GM21423 (cell line): ENCODE data around the gene NYNRIN.
"Not testable (repeated sequence)": the region's sequence is repeated elsewhere in the genome, so short reads cannot be mapped to it uniquely, and the experiment has no call there.

Experiments
- ATAC-seq: cut with Tn5 transposase; IDR thresholded peaks from one replicate; pipeline ENCODE4 v1.9.1; 2021; ENCODE audit warnings: mild to moderate bottlenecking, moderate library complexity; ENCODE audit not compliant: unreplicated experiment

The NYNRIN gene

GRCh38 chr14:24398653-24399446 lies at the start of gene NYNRIN:
NYNRIN (plus strand) TSS chr14:24399003; CDS start chr14:24399247, 244 bp downstream.
- no peak for ATAC-seq

GRCh38 chr14:24349742-24350141 lies 49.1 kb upstream of the NYNRIN start:
- no peak for ATAC-seq

- ATAC-seq, result no peak
These were observed 47.3 kb upstream of the NYNRIN start for GRCh38 chr14:24351517-24351916.

GRCh38 chr14:24353559-24354481 lies 45.0 kb upstream of the NYNRIN start:
- no peak for ATAC-seq

- ATAC-seq, result not testable (repeated sequence)
These were observed 44.3 kb upstream of the NYNRIN start for GRCh38 chr14:24354482-24354825.

- ATAC-seq, result no peak
These were observed 43.8 kb upstream of the NYNRIN start for GRCh38 chr14:24355009-24355408.

GRCh38 chr14:24356208-24356607 lies 42.6 kb upstream of the NYNRIN start:
- ATAC-seq, result no peak

- ATAC-seq, result no peak
These were observed 38.5 kb upstream of the NYNRIN start for GRCh38 chr14:24360281-24360680.

GRCh38 chr14:24361326-24361725 lies 37.5 kb upstream of the NYNRIN start:
- ATAC-seq, result no peak

GRCh38 chr14:24362241-24362960 lies 36.4 kb upstream of the NYNRIN start:
- ATAC-seq, result no peak

- no peak for ATAC-seq
These were observed 35.4 kb upstream of the NYNRIN start for GRCh38 chr14:24363401-24363800.

GRCh38 chr14:24364841-24365240 lies 34.0 kb upstream of the NYNRIN start:
- ATAC-seq, result no peak

GRCh38 chr14:24365600-24366412 lies 33.0 kb upstream of the NYNRIN start:
- ATAC-seq, result peak; percentile 39

GRCh38 chr14:24366413-24366720 lies 32.4 kb upstream of the NYNRIN start:
- ATAC-seq, result no peak

- ATAC-seq, result peak; percentile 68
These were observed 31.9 kb upstream of the NYNRIN start for GRCh38 chr14:24366721-24367513.

GRCh38 chr14:24367514-24368211 lies 31.1 kb upstream of the NYNRIN start, which contains the start of gene NFATC4:
NFATC4 (plus strand) TSS chr14:24368184; CDS start chr14:24368341, 157 bp downstream.
- ATAC-seq, result peak; percentile 5

- no peak for ATAC-seq
These were observed 30.6 kb upstream of the NYNRIN start for GRCh38 chr14:24368212-24368561.

GRCh38 chr14:24368562-24369252 lies 30.1 kb upstream of the NYNRIN start:
- ATAC-seq, result no peak

- no peak for ATAC-seq
These were observed 29.3 kb upstream of the NYNRIN start for GRCh38 chr14:24369463-24369862.
